Measurements from ENCODE around the gene RAB4A. TPM values are rescaled to one million over a fixed set of nuclear protein-coding genes. Genes with fewer than 3 reads are reported as not detected.
"Not testable (repeated sequence)": the region's sequence is repeated elsewhere in the genome, so short reads cannot be mapped to it uniquely, and the experiment has no call there.

RAB4A gene
- total RNA-seq, 4 donors from 2014 or later: 65.5 to 84.7 (median 74.0) TPM

GRCh38 chr1:229287267-229287666 is 16.4 kb downstream of the RAB4A start:
- no peak overlapping the region for H3K4me3 ChIP-seq (ENCODE audit: low read depth, poor library complexity, severe bottlenecking)
- no peak for DNase-seq (ENCODE audit: low spot score in 2 of 2)
- intact Hi-C loops (cut with DNase I; ENCODE audit: low total_unique reads): no loop called here
- TF ChIP-seq, protein P1, sequence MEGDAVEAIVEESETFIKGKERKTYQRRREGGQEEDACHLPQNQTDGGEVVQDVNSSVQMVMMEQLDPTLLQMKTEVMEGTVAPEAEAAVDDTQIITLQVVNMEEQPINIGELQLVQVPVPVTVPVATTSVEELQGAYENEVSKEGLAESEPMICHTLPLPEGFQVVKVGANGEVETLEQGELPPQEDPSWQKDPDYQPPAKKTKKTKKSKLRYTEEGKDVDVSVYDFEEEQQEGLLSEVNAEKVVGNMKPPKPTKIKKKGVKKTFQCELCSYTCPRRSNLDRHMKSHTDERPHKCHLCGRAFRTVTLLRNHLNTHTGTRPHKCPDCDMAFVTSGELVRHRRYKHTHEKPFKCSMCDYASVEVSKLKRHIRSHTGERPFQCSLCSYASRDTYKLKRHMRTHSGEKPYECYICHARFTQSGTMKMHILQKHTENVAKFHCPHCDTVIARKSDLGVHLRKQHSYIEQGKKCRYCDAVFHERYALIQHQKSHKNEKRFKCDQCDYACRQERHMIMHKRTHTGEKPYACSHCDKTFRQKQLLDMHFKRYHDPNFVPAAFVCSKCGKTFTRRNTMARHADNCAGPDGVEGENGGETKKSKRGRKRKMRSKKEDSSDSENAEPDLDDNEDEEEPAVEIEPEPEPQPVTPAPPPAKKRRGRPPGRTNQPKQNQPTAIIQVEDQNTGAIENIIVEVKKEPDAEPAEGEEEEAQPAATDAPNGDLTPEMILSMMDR (IDR thresholded peaks at IDR 0.05): no peak
- TF ChIP-seq POLR2A (IDR thresholded peaks at IDR 0.05): no peak
- WGBS, 2 donors: 79 to 86% methylated on average over 1 of the region's 1 CpG

DNA sequence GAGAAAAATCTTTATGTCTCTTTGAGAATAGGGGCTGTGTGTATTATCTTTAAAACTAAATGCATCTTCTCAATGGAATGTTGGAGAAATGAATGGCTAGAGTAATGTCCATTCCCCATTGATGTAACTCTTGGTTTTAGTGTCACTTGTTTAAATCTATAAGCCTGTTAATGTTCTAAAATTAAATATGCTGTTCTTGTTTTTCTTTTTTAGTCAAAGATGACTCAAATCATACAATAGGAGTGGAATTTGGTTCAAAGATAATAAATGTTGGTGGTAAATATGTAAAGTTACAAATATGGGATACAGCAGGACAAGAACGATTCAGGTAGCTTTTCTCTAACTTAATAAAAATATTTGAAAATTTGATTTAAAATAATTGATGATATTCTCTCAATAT is 17.6 kb downstream of the RAB4A start:
- WGBS, 2 donors: 94 to 95% methylated on average over 1 of the region's 1 CpG
- TF ChIP-seq, protein P1 (IDR thresholded peaks at IDR 0.05): no peak
- no peak for TF ChIP-seq POLR2A (IDR thresholded peaks at IDR 0.05)
- no peak for DNase-seq (ENCODE audit: low spot score in 2 of 2)
- H3K4me3 ChIP-seq (ENCODE audit: low read depth, poor library complexity, severe bottlenecking): no peak overlapping the region
- intact Hi-C loops (cut with DNase I; ENCODE audit: low total_unique reads): no loop called here

- H3K4me3 ChIP-seq (ENCODE audit: low read depth, poor library complexity, severe bottlenecking); DNase-seq (ENCODE audit: low spot score in 2 of 2); intact Hi-C loops (cut with DNase I; ENCODE audit: low total_unique reads): not testable (repeated sequence)
- 91 to 96% methylated on average over 4 of the region's 4 CpGs for WGBS, 2 donors
These were observed 20.8 kb downstream of the RAB4A start for GRCh38 chr1:229291686-229292085.

- H3K4me3 ChIP-seq (ENCODE audit: low read depth, poor library complexity, severe bottlenecking): no peak overlapping the region
- DNase-seq (ENCODE audit: low spot score in 2 of 2): no peak
- TF ChIP-seq POLR2A (IDR thresholded peaks at IDR 0.05): no peak
- TF ChIP-seq, protein P1 (IDR thresholded peaks at IDR 0.05): no peak
- WGBS, 2 donors: 90 to 92% methylated on average over 10 of the region's 10 CpGs
- intact Hi-C loops (cut with DNase I; ENCODE audit: low total_unique reads): no loop called here
These were observed 22.8 kb downstream of the RAB4A start for GRCh38 chr1:229293528-229294204.

GRCh38 chr1:229295745-229296144 is 24.8 kb downstream of the RAB4A start:
- WGBS, 2 donors: 89% methylated on average over 11 of the region's 11 CpGs
- DNase-seq (ENCODE audit: low spot score in 2 of 2): no peak
- H3K4me3 ChIP-seq (ENCODE audit: low read depth, poor library complexity, severe bottlenecking): no peak overlapping the region
- no peak for TF ChIP-seq POLR2A (IDR thresholded peaks at IDR 0.05)
- TF ChIP-seq, protein P1 (IDR thresholded peaks at IDR 0.05): no peak
- intact Hi-C loops (cut with DNase I; ENCODE audit: low total_unique reads): no loop called here

DNA sequence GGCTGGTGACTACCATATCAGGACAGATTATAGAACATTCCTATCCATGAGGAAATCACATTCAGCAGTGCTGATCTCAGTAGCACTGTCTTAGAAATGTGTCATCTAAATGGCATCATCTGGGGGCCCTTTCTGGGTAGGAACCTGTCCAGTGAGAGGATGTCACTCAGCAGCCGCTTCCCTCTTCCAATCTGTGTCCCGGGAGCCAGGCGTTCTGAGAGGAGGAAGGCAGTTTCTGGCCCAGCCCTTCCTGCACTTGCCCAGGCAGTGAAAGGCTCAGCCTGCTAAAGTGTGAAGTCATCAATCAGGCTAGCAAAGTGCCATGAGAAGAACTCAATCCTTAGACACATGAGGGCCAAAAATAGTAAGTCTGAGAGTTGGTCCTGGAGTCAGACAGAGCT is 25.6 kb downstream of the RAB4A start:
- DNase-seq (ENCODE audit: low spot score in 2 of 2): no peak
- TF ChIP-seq, protein P1 (IDR thresholded peaks at IDR 0.05): no peak
- no peak for TF ChIP-seq POLR2A (IDR thresholded peaks at IDR 0.05)
- intact Hi-C loops (cut with DNase I; ENCODE audit: low total_unique reads): no loop called here
- H3K4me3 ChIP-seq (ENCODE audit: low read depth, poor library complexity, severe bottlenecking): no peak overlapping the region
- WGBS, 2 donors: 64 to 83% methylated on average over 3 of the region's 3 CpGs
